BLaER1 (cell line): ENCODE measurements around the gene ITGB5.

Experiments used
- H3K27ac ChIP-seq: shearing (Covaris generic); formaldehyde crosslinking; 2 replicates; pipeline ENCODE4 v1.8.1; 2022
- H3K27me3 ChIP-seq: shearing (Covaris generic); formaldehyde crosslinking; 2 replicates; pipeline ENCODE4 v1.8.1; 2022
- H3K36me3 ChIP-seq: shearing (Covaris generic); formaldehyde crosslinking; 2 replicates; pipeline ENCODE4 v1.8.1; 2022
- H3K4me1 ChIP-seq: shearing (Covaris generic); formaldehyde crosslinking; 2 replicates; pipeline ENCODE4 v1.8.1; 2022
- H3K4me2 ChIP-seq: shearing (Covaris generic); formaldehyde crosslinking; 2 replicates; pipeline ENCODE4 v1.8.1; 2022
- H3K4me3 ChIP-seq: shearing (Covaris generic); formaldehyde crosslinking; 2 replicates; pipeline ENCODE4 v1.8.1; 2022
- H3K9ac ChIP-seq: shearing (Covaris generic); formaldehyde crosslinking; 2 replicates; pipeline ENCODE4 v1.8.1; 2022
- H3K9me3 ChIP-seq: shearing (Covaris generic); formaldehyde crosslinking; 2 replicates; pipeline ENCODE4 v1.8.1; 2022
- H4K20me1 ChIP-seq: shearing (Covaris generic); formaldehyde crosslinking; 2 replicates; pipeline ENCODE4 v1.8.1; 2022
- Cebpa-rat ChIP-seq: shearing (Covaris generic); IDR thresholded peaks from 2 replicates; pipeline ENCODE4 v1.8.1; 2022

ITGB5 gene

DNA sequence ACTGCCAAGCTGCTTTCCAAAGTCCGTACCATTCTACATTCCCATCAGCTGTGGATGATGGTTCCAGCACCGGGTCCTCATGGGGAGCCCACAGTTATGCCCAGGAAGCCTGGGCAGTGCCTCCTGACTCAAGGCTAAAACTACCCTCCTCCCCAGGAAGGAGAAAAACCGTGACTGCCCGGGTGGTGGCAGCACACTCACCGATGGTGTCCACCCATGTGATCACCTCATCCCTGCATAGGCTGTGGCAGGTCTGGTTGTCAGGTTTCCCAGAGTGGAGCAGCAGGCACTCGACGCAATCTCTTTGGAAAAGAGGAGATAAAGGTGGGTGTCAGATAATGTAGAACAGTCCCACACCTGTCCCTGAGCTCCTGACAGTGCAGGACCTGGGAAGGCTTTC is 118.4 kb downstream of the ITGB5 start:
- Histone ChIP-seq H3K36me3 (no peaks in the 10 kb centered on the region), H3K27me3 (peaks cover 28% of the 10 kb centered on the region), H3K4me3 (no peak overlapping the region), H3K27ac (no peak overlapping the region), H3K9ac (no peak overlapping the region), H3K4me1 (peaks cover 16% of the 10 kb centered on the region), H4K20me1 (no peaks in the 10 kb centered on the region), H3K4me2 (no peak overlapping the region), H3K9me3 (no peaks in the 10 kb centered on the region)
- TF ChIP-seq Cebpa-rat: no peak

- no peaks in the 10 kb centered on the region for H3K36me3 ChIP-seq
- H3K27me3 ChIP-seq: peaks cover 17% of the 10 kb centered on the region
- no peak overlapping the region for H3K27ac ChIP-seq
- H4K20me1 ChIP-seq: no peaks in the 10 kb centered on the region
- no peak for TF ChIP-seq Cebpa-rat
- no peak overlapping the region for H3K4me2 ChIP-seq
- no peak overlapping the region for H3K4me3 ChIP-seq
- no peak overlapping the region for H3K9ac ChIP-seq
- peaks cover 19% of the 10 kb centered on the region for H3K4me1 ChIP-seq
- H3K9me3 ChIP-seq: no peaks in the 10 kb centered on the region
These were observed 119.5 kb downstream of the ITGB5 start for GRCh38 chr3:124767691-124768090.

- H3K27me3 ChIP-seq: peaks cover 12% of the 10 kb centered on the region
- no peaks in the 10 kb centered on the region for H3K36me3 ChIP-seq
- no peak overlapping the region for H3K4me3 ChIP-seq
- no peak overlapping the region for H3K9ac ChIP-seq
- H3K4me1 ChIP-seq: peaks cover 19% of the 10 kb centered on the region
- H3K9me3 ChIP-seq: no peaks in the 10 kb centered on the region
- H3K4me2 ChIP-seq: no peak overlapping the region
- H3K27ac ChIP-seq: no peak overlapping the region
- H4K20me1 ChIP-seq: no peaks in the 10 kb centered on the region
- no peak for TF ChIP-seq Cebpa-rat
These were observed 119.9 kb downstream of the ITGB5 start for GRCh38 chr3:124767264-124767663.

- H3K9me3 ChIP-seq: no peaks in the 10 kb centered on the region
- H3K36me3 ChIP-seq: no peaks in the 10 kb centered on the region
- H3K4me2 ChIP-seq: no peak overlapping the region
- no peaks in the 10 kb centered on the region for H4K20me1 ChIP-seq
- no peak for TF ChIP-seq Cebpa-rat
- no peak overlapping the region for H3K27ac ChIP-seq
- H3K9ac ChIP-seq: no peak overlapping the region
- H3K4me3 ChIP-seq: no peak overlapping the region
- H3K4me1 ChIP-seq: peaks cover 25% of the 10 kb centered on the region
- peaks cover 4% of the 10 kb centered on the region for H3K27me3 ChIP-seq
These were observed 120.8 kb downstream of the ITGB5 start for GRCh38 chr3:124766113-124767095.

DNA sequence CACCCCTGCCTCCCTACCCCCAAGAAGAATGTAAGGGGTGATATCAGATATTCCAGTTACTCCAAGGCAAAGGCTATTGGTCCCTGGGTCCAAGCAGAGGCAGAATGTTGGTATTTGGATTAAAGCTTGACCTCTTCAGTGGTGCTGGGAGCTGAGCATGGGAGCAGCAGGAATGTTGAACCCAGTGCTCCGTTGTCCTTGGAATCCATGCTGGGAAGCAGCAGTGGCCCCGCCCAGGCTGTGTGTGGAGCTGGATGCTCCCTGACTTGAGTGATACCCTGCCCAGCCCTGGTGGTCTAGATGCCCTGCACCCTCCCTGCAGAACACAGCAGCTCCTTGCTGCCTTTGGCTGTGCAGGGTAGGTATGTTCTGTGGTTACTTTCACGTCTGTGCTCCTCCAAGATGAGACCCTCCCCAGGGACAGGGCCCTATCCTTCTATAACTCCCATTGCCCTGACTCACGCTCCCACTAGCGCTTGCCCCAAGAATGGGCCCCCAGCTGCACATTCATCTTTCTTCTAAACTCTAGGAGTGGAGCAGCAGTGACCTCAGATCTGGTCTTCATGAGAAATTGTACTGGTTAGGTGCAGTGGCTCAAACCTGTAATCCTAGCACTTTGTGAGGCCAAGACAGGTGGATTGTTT is 121.8 kb downstream of the ITGB5 start:
- Histone ChIP-seq H3K4me1 (peaks cover 26% of the 10 kb centered on the region), H3K9ac (no peak overlapping the region), H3K27me3 (no peaks in the 10 kb centered on the region), H3K4me2 (peak overlapping the region; percentile 28; the same call in 1 of the 2 replicates), H3K4me3 (no peak overlapping the region), H3K27ac (no peak overlapping the region), H4K20me1 (no peaks in the 10 kb centered on the region), H3K9me3 (no peaks in the 10 kb centered on the region), H3K36me3 (no peaks in the 10 kb centered on the region)
- TF ChIP-seq Cebpa-rat: no peak

DNA sequence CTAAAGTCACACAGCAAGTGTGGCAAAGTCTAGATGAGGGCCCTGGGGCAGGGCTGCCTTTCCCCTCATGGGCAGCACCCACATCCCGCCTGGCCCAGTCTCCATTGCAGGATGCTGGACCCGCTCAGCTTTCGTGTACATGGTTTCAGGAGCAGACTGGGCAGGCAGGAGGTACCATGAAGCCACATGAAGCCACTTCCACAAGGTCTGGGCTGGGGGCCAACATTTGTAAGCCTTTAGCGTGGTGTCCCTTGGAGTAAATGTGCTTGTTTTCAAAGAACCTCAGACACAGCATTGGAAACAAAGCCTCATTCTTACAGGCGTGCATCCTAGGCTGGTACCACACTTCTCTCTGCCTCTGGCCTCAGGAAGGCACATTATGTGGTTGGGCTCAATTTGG is 122.4 kb downstream of the ITGB5 start:
- no peaks in the 10 kb centered on the region for H3K9me3 ChIP-seq
- no peaks in the 10 kb centered on the region for H3K27me3 ChIP-seq
- no peak for TF ChIP-seq Cebpa-rat
- H4K20me1 ChIP-seq: no peaks in the 10 kb centered on the region
- H3K36me3 ChIP-seq: no peaks in the 10 kb centered on the region
- no peak overlapping the region for H3K27ac ChIP-seq
- H3K4me3 ChIP-seq: no peak overlapping the region
- H3K4me2 ChIP-seq: 0 out of 2 replicates have a peak overlapping the region, but pooled peaks have one; percentile 28
- H3K4me1 ChIP-seq: peaks cover 26% of the 10 kb centered on the region
- H3K9ac ChIP-seq: no peak overlapping the region

DNA sequence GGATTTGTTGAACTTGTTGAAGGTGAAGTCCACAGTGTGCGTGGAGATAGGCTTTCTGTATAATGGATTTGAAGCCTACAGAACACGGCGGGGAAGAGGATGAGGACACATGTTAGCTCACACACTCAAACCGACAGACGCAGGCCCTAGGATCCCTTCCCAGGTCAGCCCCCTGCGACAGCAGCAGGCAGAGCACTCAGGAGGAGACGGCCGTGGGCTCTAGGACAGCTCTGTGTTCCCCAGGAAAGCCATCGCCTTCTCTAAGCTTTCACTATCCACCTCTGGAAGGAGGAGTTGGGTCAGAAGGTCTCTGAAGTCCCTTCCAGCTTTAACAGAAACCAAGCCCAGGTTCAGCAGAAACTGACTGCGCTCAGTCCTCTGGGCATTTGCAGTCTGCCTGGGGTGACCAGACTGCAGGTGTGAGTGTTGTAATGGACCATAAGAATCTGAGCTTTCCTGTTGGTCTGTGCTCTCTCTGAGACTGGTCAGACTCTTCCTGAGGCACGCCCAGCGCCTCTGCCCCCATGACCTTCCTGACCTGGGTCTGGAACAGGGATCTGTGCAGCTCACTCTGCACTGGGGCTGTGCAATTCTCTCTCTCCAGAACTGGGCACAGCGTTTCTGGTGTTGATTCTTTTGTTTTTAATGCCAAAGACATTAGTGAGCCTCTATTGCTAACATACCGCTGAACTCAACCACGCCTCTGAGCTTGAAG is 123.4 kb downstream of the ITGB5 start:
- no peaks in the 10 kb centered on the region for H3K9me3 ChIP-seq
- H3K27ac ChIP-seq: no peak overlapping the region
- no peaks in the 10 kb centered on the region for H3K36me3 ChIP-seq
- no peak overlapping the region for H3K9ac ChIP-seq
- H3K4me1 ChIP-seq: peaks cover 26% of the 10 kb centered on the region
- H3K4me3 ChIP-seq: no peak overlapping the region
- no peak for TF ChIP-seq Cebpa-rat
- no peak overlapping the region for H3K4me2 ChIP-seq
- no peaks in the 10 kb centered on the region for H3K27me3 ChIP-seq
- no peaks in the 10 kb centered on the region for H4K20me1 ChIP-seq

- no peak overlapping the region for H3K9ac ChIP-seq
- no peak overlapping the region for H3K27ac ChIP-seq
- H3K4me2 ChIP-seq: no peak overlapping the region
- no peak for TF ChIP-seq Cebpa-rat
- H4K20me1 ChIP-seq: no peaks in the 10 kb centered on the region
- H3K9me3 ChIP-seq: no peaks in the 10 kb centered on the region
- no peaks in the 10 kb centered on the region for H3K27me3 ChIP-seq
- peaks cover 26% of the 10 kb centered on the region for H3K4me1 ChIP-seq
- no peaks in the 10 kb centered on the region for H3K36me3 ChIP-seq
- no peak overlapping the region for H3K4me3 ChIP-seq
These were observed 124.0 kb downstream of the ITGB5 start for GRCh38 chr3:124763206-124763605.

- Histone ChIP-seq H3K4me2 (peak overlapping the region; percentile 6), H3K9me3 (no peaks in the 10 kb centered on the region), H3K4me1 (peaks cover 26% of the 10 kb centered on the region), H3K27ac (no peak overlapping the region), H3K27me3 (no peaks in the 10 kb centered on the region), H4K20me1 (no peaks in the 10 kb centered on the region), H3K4me3 (no peak overlapping the region), H3K9ac (no peak overlapping the region), H3K36me3 (no peaks in the 10 kb centered on the region)
- TF ChIP-seq Cebpa-rat: no peak
These were observed 124.5 kb downstream of the ITGB5 start for GRCh38 chr3:124762661-124763011.
